Epithelial cell of prostate (primary cell): ENCODE data around the gene CCIN.

Experiments used
- DNase-seq: peaks from one replicate; pipeline ENCODE4 v3.0.0-alpha.2; 2011; ENCODE audit warnings: low read depth, low spot score
- H3K27ac ChIP-seq: fragments of 450-650 bp; 2 replicates; pipeline ENCODE4 v1.5.1; 2017; ENCODE audit warnings: mild to moderate bottlenecking

The CCIN gene

GRCh38 chr9:36187414-36187813, 18.2 kb downstream of the CCIN start:
- peak; percentile 24 for DNase-seq
- peak overlapping the region; percentile 41 for H3K27ac ChIP-seq

GRCh38 chr9:36188212-36188611, 19.0 kb downstream of the CCIN start:
- DNase-seq: no peak
- no peak overlapping the region for H3K27ac ChIP-seq

- no peak for DNase-seq
- peak overlapping the region; percentile 86 for H3K27ac ChIP-seq
Observed at GRCh38 chr9:36189976-36190375, 20.8 kb downstream of the CCIN start.

GRCh38 chr9:36190388-36191289, 21.5 kb downstream of the CCIN start, which contains the start of gene CLTA:
TSS of gene CLTA (plus strand) at chr9:36190921. CDS start at chr9:36191057, 136 bp downstream.
- peak; percentile 97 for DNase-seq
- peak within 1 kb of the TSS; percentile 86 for H3K27ac ChIP-seq

GRCh38 chr9:36191290-36191645, 22.1 kb downstream of the CCIN start:
- no peak for DNase-seq
- peak overlapping the region; percentile 86 for H3K27ac ChIP-seq

- peak overlapping the region; percentile 86 for H3K27ac ChIP-seq
- DNase-seq: no peak
Observed at GRCh38 chr9:36191686-36192085, 22.5 kb downstream of the CCIN start.

GRCh38 chr9:36192196-36192595, 23.0 kb downstream of the CCIN start:
- DNase-seq: no peak

GRCh38 chr9:36193023-36193422, 23.8 kb downstream of the CCIN start:
- H3K27ac ChIP-seq: no peak overlapping the region
- DNase-seq: no peak

More at GRCh38 chr9:36192196-36192595, 23.0 kb downstream of the CCIN start:
- no peak overlapping the region for H3K27ac ChIP-seq

- no peak for DNase-seq
- no peak overlapping the region for H3K27ac ChIP-seq
Observed at GRCh38 chr9:36194326-36195000, 25.3 kb downstream of the CCIN start.

GRCh38 chr9:36204906-36205547, 35.8 kb downstream of the CCIN start:
- DNase-seq: no peak
- H3K27ac ChIP-seq: no peak overlapping the region

- no peak overlapping the region for H3K27ac ChIP-seq
- no peak for DNase-seq
Observed at GRCh38 chr9:36207016-36207415, 37.8 kb downstream of the CCIN start.

GRCh38 chr9:36207546-36208012, 38.4 kb downstream of the CCIN start:
- H3K27ac ChIP-seq: no peak overlapping the region
- no peak for DNase-seq

- no peak overlapping the region for H3K27ac ChIP-seq
- no peak for DNase-seq
Observed at GRCh38 chr9:36208521-36209253, 39.5 kb downstream of the CCIN start.

GRCh38 chr9:36210722-36211121, 41.5 kb downstream of the CCIN start:
- DNase-seq: no peak
- H3K27ac ChIP-seq: no peak overlapping the region

GRCh38 chr9:36211510-36211909, 42.3 kb downstream of the CCIN start:
- no peak for DNase-seq
- no peak overlapping the region for H3K27ac ChIP-seq

GRCh38 chr9:36213387-36213786, 44.2 kb downstream of the CCIN start:
- H3K27ac ChIP-seq: no peak overlapping the region
- DNase-seq: no peak

- H3K27ac ChIP-seq: no peak overlapping the region
- DNase-seq: no peak
Observed at GRCh38 chr9:36213989-36214388, 44.8 kb downstream of the CCIN start.

GRCh38 chr9:36214571-36214970, 45.4 kb downstream of the CCIN start:
- H3K27ac ChIP-seq: no peak overlapping the region
- no peak for DNase-seq

- no peak for DNase-seq
- H3K27ac ChIP-seq: no peak overlapping the region
Observed at GRCh38 chr9:36217256-36217968, 48.2 kb downstream of the CCIN start.

- DNase-seq: no peak
- no peak overlapping the region for H3K27ac ChIP-seq
Observed at GRCh38 chr9:36218011-36218410, 48.8 kb downstream of the CCIN start.
